ENCODE results near the gene SETD2. TPM values are rescaled to one million over a fixed set of nuclear protein-coding genes. Genes with fewer than 3 reads are reported as not detected.

SETD2 gene
- total RNA-seq, 3 donors from 2014 or later (not counting 1 experiment from before 2014, with no cell fraction given), result 86.5 to 104 (median 95.9) TPM

DNA sequence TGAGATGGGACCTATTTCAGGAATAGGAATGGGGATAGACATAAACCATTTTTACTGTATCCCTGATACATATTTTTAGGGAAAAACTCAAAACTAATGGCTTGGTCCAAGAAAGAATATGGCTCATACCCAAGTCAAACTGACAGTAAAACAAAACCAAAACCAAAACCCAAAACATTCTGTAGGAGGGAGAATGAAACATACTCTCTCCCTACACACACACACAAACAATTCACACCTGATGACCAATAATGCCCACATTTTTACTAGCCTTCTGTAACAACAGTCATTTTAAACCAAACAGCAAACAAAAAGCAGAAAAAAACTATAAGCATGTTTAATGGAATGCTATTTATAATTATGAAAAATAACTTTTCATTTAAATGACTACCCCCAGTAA, 109.5 kb downstream of the SETD2 start:
- Mint-ChIP-seq H3K4me3 (no peak overlapping the region), H3K27ac (peak overlapping the region; percentile 5 to 49), H3K36me3 (peaks cover 9% of the 10 kb centered on the region), H3K4me1 (peaks cover 31 to 37% of the 10 kb centered on the region in 2 donors), H3K27me3 (ENCODE audit: low read depth in 2 of 2) (no peaks in the 10 kb centered on the region), H3K9me3 (no peaks in the 10 kb centered on the region)
- no peak overlapping the region for H3K4me3 ChIP-seq (ENCODE audit: low read length)
- intact Hi-C loops (cut with micrococcal nuclease), result no loop called here
- ATAC-seq (peak in 2 of 3 donors; percentile 35 to 44), DNase-seq (no peak)
- peaks cover 5% of the 10 kb centered on the region for H3K4me1 ChIP-seq (ENCODE audit: control insufficient read depth, insufficient read depth, low read length)
- no peaks in the 10 kb centered on the region for H3K9me3 ChIP-seq (ENCODE audit: control insufficient read depth, insufficient read depth, low read length)
- H3K27ac ChIP-seq (ENCODE audit: low read length), result no peak overlapping the region
- peaks cover 33% of the 10 kb centered on the region for H3K36me3 ChIP-seq (ENCODE audit: control insufficient read depth, insufficient read depth, low read length)
- TF ChIP-seq, protein P1, sequence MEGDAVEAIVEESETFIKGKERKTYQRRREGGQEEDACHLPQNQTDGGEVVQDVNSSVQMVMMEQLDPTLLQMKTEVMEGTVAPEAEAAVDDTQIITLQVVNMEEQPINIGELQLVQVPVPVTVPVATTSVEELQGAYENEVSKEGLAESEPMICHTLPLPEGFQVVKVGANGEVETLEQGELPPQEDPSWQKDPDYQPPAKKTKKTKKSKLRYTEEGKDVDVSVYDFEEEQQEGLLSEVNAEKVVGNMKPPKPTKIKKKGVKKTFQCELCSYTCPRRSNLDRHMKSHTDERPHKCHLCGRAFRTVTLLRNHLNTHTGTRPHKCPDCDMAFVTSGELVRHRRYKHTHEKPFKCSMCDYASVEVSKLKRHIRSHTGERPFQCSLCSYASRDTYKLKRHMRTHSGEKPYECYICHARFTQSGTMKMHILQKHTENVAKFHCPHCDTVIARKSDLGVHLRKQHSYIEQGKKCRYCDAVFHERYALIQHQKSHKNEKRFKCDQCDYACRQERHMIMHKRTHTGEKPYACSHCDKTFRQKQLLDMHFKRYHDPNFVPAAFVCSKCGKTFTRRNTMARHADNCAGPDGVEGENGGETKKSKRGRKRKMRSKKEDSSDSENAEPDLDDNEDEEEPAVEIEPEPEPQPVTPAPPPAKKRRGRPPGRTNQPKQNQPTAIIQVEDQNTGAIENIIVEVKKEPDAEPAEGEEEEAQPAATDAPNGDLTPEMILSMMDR (IDR thresholded peaks at IDR 0.05), result no peak
- H3K27me3 ChIP-seq (ENCODE audit: control insufficient read depth, insufficient read depth, low read length), result no peaks in the 10 kb centered on the region

- peak in 1 of 3 donors; percentile 27 for ATAC-seq
- H3K9me3 Mint-ChIP-seq, result no peaks in the 10 kb centered on the region
Measured at GRCh38 chr3:47047673-47048072, 116.2 kb downstream of the SETD2 start.

DNA sequence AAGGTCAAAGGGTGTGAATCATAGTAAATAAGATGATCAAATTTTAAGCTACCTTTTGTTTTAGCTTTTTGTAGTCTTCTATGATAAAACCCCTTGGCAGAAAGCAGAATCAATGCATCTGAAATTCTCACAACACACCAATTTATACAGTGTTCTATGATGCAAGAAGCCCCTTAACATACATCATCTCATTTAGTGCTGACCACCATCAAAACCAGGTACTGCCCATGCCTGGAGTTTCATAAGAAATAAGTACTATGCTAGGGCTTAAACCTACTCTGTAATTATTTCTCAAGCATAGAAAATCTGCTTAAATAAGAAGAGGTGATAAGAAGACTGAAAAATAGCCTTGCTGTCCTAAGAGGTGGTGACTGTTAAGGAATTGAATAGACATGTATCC, 116.8 kb downstream of the SETD2 start:
- no peaks in the 10 kb centered on the region for H3K27me3 Mint-ChIP-seq (ENCODE audit: low read depth in 2 of 2)
- H3K9me3 Mint-ChIP-seq, result no peaks in the 10 kb centered on the region
- no peak for ATAC-seq
- Histone ChIP-seq H3K36me3 (ENCODE audit: control insufficient read depth, insufficient read depth, low read length) (peaks cover 26% of the 10 kb centered on the region), H3K27ac (ENCODE audit: low read length) (no peak overlapping the region), H3K4me1 (ENCODE audit: control insufficient read depth, insufficient read depth, low read length) (no peaks in the 10 kb centered on the region), H3K9me3 (ENCODE audit: control insufficient read depth, insufficient read depth, low read length) (no peaks in the 10 kb centered on the region), H3K4me3 (ENCODE audit: low read length) (no peak overlapping the region), H3K27me3 (ENCODE audit: control insufficient read depth, insufficient read depth, low read length) (no peaks in the 10 kb centered on the region)
- peak overlapping the region; percentile 29 to 50 for H3K27ac Mint-ChIP-seq
- no peak overlapping the region for H3K4me3 Mint-ChIP-seq
- TF ChIP-seq, protein P1 (IDR thresholded peaks at IDR 0.05), result no peak
- no peak for DNase-seq
- H3K4me1 Mint-ChIP-seq, result peaks cover 8% of the 10 kb centered on the region in 2 donors
- H3K36me3 Mint-ChIP-seq, result peaks cover 7% of the 10 kb centered on the region
- intact Hi-C loops (cut with micrococcal nuclease), result no loop called here

More at GRCh38 chr3:47047673-47048072, 116.2 kb downstream of the SETD2 start:
- intact Hi-C loops (cut with micrococcal nuclease), result no loop called here
- Mint-ChIP-seq H3K4me1 (peaks cover 8% of the 10 kb centered on the region in 2 donors), H3K27ac (peak overlapping the region in 1 of 2 donors; percentile 50), H3K36me3 (peaks cover 1% of the 10 kb centered on the region), H3K4me3 (no peak overlapping the region), H3K27me3 (ENCODE audit: low read depth in 2 of 2) (no peaks in the 10 kb centered on the region)
- no peak overlapping the region for H3K4me3 ChIP-seq (ENCODE audit: low read length)
- H3K36me3 ChIP-seq (ENCODE audit: control insufficient read depth, insufficient read depth, low read length), result peaks cover 22% of the 10 kb centered on the region
- no peaks in the 10 kb centered on the region for H3K27me3 ChIP-seq (ENCODE audit: control insufficient read depth, insufficient read depth, low read length)
- DNase-seq, result no peak
- no peak overlapping the region for H3K27ac ChIP-seq (ENCODE audit: low read length)
- no peaks in the 10 kb centered on the region for H3K9me3 ChIP-seq (ENCODE audit: control insufficient read depth, insufficient read depth, low read length)
- H3K4me1 ChIP-seq (ENCODE audit: control insufficient read depth, insufficient read depth, low read length), result no peaks in the 10 kb centered on the region
- TF ChIP-seq, protein P1 (IDR thresholded peaks at IDR 0.05), result no peak

DNA sequence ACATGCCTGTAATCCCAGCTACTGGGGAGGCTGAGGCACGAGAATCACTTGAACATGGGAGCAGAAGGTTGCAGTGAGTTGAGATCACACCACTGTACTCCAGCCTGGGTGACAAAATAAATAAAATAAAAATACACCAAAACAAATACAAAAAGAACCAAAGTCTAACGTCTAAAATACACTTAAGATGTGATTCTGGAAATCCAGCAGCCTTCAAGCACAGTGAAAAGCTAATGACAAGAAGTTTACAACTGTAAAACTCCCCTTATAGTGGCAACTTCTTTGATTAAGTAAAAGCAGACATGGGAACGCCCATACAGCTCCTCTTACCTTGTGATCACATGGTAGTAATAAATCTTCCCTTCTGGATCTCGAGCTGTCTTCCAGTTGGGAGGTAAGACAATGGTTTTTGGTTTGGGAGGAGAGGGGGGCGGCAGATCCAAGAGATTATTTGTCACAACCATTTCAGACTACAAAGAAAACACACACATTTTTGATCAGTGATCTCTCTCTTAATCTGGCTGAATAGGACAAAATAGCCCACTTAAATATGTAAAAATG, 121.6 kb downstream of the SETD2 start:
- H3K4me1 ChIP-seq (ENCODE audit: control insufficient read depth, insufficient read depth, low read length), result peaks cover 11% of the 10 kb centered on the region
- Mint-ChIP-seq H3K4me3 (no peak overlapping the region), H3K4me1 (peaks cover 15 to 17% of the 10 kb centered on the region in 2 donors), H3K9me3 (no peaks in the 10 kb centered on the region), H3K36me3 (peaks cover 23% of the 10 kb centered on the region), H3K27ac (no peak overlapping the region), H3K27me3 (ENCODE audit: low read depth in 2 of 2) (no peaks in the 10 kb centered on the region)
- H3K4me3 ChIP-seq (ENCODE audit: low read length), result no peak overlapping the region
- H3K27me3 ChIP-seq (ENCODE audit: control insufficient read depth, insufficient read depth, low read length), result no peaks in the 10 kb centered on the region
- ATAC-seq (no peak), DNase-seq (no peak)
- intact Hi-C loops (cut with micrococcal nuclease), result no loop called here
- peaks cover 47% of the 10 kb centered on the region for H3K36me3 ChIP-seq (ENCODE audit: control insufficient read depth, insufficient read depth, low read length)
- H3K27ac ChIP-seq (ENCODE audit: low read length), result no peak overlapping the region
- 94% methylated on average over 2 of the region's 5 CpGs for WGBS (ENCODE audit: insufficient coverage)
- no peaks in the 10 kb centered on the region for H3K9me3 ChIP-seq (ENCODE audit: control insufficient read depth, insufficient read depth, low read length)
- TF ChIP-seq, protein P1 (IDR thresholded peaks at IDR 0.05), result no peak

Measured in natural killer cell (primary cell).